Measurements from ENCODE around the gene ST6GAL1.

Gene ST6GAL1

DNA sequence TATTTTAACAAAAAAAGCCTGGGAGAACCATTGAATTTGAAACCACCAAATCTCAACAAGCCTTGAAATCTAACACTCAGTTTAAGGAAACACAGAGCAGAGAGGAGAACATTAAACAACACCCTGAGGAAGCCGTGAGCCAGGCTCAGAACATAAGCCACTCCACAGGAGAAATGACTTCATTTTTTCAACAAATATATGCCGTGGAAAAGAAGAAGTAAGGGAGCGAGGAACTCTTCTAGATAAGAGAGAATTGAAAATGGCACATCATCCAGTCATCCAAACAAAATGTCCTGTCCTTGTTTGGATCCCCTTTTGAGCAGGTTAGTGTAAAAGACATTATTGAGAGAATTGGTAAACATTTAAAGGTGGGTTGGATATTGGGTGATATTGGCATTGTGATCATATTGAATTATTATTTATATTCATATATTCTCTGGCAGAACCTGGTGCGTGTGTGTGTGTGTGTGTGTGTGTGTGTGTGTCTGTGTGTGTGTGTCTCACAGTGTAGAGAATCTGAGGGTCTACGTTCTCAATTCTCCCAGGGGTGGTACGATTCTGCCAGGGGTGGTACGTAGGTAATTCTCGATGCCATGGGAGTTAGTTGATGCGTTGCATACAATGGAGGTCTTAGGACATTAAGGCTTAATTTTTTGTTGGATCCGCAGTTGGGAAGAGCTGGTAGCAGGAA lies 94.4 kb downstream of the ST6GAL1 start:
- no peak overlapping the region for H3K27ac ChIP-seq
- TF ChIP-seq, protein P1, sequence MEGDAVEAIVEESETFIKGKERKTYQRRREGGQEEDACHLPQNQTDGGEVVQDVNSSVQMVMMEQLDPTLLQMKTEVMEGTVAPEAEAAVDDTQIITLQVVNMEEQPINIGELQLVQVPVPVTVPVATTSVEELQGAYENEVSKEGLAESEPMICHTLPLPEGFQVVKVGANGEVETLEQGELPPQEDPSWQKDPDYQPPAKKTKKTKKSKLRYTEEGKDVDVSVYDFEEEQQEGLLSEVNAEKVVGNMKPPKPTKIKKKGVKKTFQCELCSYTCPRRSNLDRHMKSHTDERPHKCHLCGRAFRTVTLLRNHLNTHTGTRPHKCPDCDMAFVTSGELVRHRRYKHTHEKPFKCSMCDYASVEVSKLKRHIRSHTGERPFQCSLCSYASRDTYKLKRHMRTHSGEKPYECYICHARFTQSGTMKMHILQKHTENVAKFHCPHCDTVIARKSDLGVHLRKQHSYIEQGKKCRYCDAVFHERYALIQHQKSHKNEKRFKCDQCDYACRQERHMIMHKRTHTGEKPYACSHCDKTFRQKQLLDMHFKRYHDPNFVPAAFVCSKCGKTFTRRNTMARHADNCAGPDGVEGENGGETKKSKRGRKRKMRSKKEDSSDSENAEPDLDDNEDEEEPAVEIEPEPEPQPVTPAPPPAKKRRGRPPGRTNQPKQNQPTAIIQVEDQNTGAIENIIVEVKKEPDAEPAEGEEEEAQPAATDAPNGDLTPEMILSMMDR (IDR thresholded peaks at IDR 0.05) = no peak

GRCh38 chr3:187025254-187025655 lies 94.9 kb downstream of the ST6GAL1 start:
- H3K4me1 ChIP-seq (ENCODE audit: control insufficient read depth in 1 of 2, insufficient read depth in 1 of 2, low read depth in 1 of 2, low read length in 1 of 2) = peaks cover 0 to 37% of the 10 kb centered on the region in 2 experiments

More for the DNA sequence above, 94.4 kb downstream of the ST6GAL1 start:
- no peaks in the 10 kb centered on the region for H3K36me3 ChIP-seq
- H3K9me3 ChIP-seq = no peaks in the 10 kb centered on the region
- H3K4me3 ChIP-seq (ENCODE audit: low read depth in 1 of 2, low read length in 1 of 2) = no peak overlapping the region
- H3K27me3 ChIP-seq = no peaks in the 10 kb centered on the region
- H3K4me1 ChIP-seq (ENCODE audit: control insufficient read depth in 1 of 2, insufficient read depth in 1 of 2, low read depth in 1 of 2, low read length in 1 of 2) = peaks cover 0 to 33% of the 10 kb centered on the region in 2 experiments

DNA sequence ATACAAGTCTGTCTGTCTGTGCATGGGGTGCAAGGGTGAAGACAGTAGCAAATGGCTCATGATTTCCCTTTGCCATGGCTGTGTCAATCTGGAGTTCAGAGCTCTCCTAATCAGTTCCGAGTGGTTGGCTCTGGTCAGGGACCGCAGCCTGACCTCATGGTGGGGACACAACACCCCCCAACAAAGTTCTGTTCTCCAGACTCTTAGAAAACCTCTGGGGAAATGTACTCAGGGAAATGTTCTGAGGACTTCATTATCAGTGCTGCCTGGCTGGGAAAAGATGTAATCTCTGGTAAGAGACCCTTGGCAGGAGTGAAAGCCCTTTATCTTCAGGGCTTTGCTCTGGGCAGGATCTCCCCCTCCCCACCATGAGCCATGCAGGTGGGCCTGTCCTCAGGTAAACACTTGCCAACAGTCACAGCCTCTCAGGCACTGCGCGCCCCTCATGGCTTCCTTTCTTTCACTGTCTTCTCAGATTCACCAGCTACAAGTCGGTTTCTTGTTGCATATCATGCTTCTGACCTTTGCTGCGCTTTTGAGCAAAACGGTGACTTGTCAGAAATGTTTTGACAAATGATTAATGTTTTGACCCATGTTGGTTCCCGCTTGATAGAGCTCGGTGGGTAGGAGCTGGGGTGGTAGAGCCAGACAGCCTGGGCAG lies 95.5 kb downstream of the ST6GAL1 start:
- Histone ChIP-seq H3K9me3 (no peaks in the 10 kb centered on the region), H3K4me3 (ENCODE audit: low read depth in 1 of 2, low read length in 1 of 2) (no peak overlapping the region), H3K36me3 (peaks cover 4% of the 10 kb centered on the region), H3K4me1 (ENCODE audit: control insufficient read depth in 1 of 2, insufficient read depth in 1 of 2, low read depth in 1 of 2, low read length in 1 of 2) (peaks cover 0 to 37% of the 10 kb centered on the region in 2 experiments), H3K27ac (no peak overlapping the region), H3K27me3 (no peaks in the 10 kb centered on the region)
- TF ChIP-seq, protein P1 (IDR thresholded peaks at IDR 0.05) = no peak

More at GRCh38 chr3:187025254-187025655, 94.9 kb downstream of the ST6GAL1 start:
- H3K27ac ChIP-seq = no peak overlapping the region
- H3K36me3 ChIP-seq = no peaks in the 10 kb centered on the region
- TF ChIP-seq, protein P1 (IDR thresholded peaks at IDR 0.05) = no peak
- H3K27me3 ChIP-seq = no peaks in the 10 kb centered on the region
- no peaks in the 10 kb centered on the region for H3K9me3 ChIP-seq
- no peak overlapping the region for H3K4me3 ChIP-seq (ENCODE audit: low read depth in 1 of 2, low read length in 1 of 2)

GRCh38 chr3:187026317-187026670 lies 96.0 kb downstream of the ST6GAL1 start:
- Histone ChIP-seq H3K27me3 (no peaks in the 10 kb centered on the region), H3K27ac (no peak overlapping the region), H3K36me3 (peaks cover 4% of the 10 kb centered on the region), H3K4me3 (ENCODE audit: low read depth in 1 of 2, low read length in 1 of 2) (no peak overlapping the region), H3K9me3 (no peaks in the 10 kb centered on the region), H3K4me1 (ENCODE audit: control insufficient read depth in 1 of 2, insufficient read depth in 1 of 2, low read depth in 1 of 2, low read length in 1 of 2) (peaks cover 0 to 37% of the 10 kb centered on the region in 2 experiments)
- TF ChIP-seq, protein P1 (IDR thresholded peaks at IDR 0.05) = no peak

DNA sequence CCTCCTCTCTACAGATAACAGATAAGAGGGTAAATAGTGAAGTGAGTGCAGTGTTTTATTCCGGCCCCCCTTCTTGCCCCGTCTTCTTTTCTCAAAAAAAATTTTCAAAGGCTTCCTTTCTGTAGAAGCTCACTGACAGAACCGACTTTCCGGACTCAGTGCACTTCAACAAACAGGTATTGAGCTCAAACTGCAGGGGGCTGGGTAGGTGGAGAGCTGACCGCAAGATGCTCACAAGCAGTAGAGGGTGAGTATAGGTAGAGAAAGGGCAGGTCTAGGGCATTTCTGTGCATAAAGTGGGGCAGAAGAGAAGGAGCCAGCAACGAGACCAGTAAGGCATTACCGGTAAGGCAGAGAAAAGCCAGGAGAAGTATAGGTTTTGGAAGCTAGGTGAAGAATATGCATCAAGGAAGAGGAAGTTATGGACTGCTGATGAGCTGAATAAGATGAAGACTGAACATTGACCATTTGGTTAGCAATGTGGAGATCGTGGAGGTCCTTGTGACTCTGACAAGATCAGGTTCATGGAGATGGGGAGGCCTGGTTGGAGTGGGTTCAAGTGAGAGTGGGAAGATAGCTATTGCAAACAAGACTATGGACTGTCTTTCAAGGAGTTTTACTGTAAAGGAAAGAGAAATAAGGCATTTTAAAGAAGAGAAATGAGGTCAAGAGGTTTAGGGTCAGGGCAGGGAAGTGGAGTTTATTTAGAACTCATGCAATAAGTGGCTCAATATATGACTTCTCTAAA lies 97.4 kb downstream of the ST6GAL1 start:
- peaks cover 0 to 37% of the 10 kb centered on the region in 2 experiments for H3K4me1 ChIP-seq (ENCODE audit: control insufficient read depth in 1 of 2, insufficient read depth in 1 of 2, low read depth in 1 of 2, low read length in 1 of 2)

More for the DNA sequence above, 97.4 kb downstream of the ST6GAL1 start:
- Histone ChIP-seq H3K9me3 (no peaks in the 10 kb centered on the region), H3K4me3 (ENCODE audit: low read depth in 1 of 2, low read length in 1 of 2) (no peak overlapping the region), H3K27me3 (no peaks in the 10 kb centered on the region), H3K36me3 (peaks cover 4% of the 10 kb centered on the region), H3K27ac (peak overlapping the region; percentile 63)
- TF ChIP-seq, protein P1 (IDR thresholded peaks at IDR 0.05) = no peak

Measured in neutrophil (primary cell).